H1 (cell line): ENCODE results near the gene GPRASP3. TPM values are rescaled to one million over a fixed set of nuclear protein-coding genes. Genes with fewer than 3 reads are reported as not detected.

Source experiments
- polyA plus RNA-seq, 7 experiments: library from polyadenylated mRNA; depleted of rRNA in 3 of 7; stranded (reverse) in 5 of 7; unstranded in 2 of 7; fragments of >200 nt in 5 of 7; fragments of 200-250 nt in 2 of 7; gene quantifications; 1 replicate in 5 of 7; 2 replicates in 1 of 7; 4 replicates in 1 of 7; pipeline versions ENCODE4 v1.2.1 to v1.2.3, GENCODE V29; 2011 to 2013; ENCODE audit warnings: missing spikeins in 2 of 7, mixed read lengths in 2 of 7
- small RNA-seq: library from polyadenylated mRNA; stranded (forward); fragments of <200 nt; extraction: miRNeasy Mini kit (QIAGEN cat#:217004); gene quantifications from one replicate; pipeline ENCODE3, GENCODE V24; 2013; ENCODE audit not compliant: insufficient read depth
- total RNA-seq: library from RNA; stranded (reverse); fragmentation: NEBNext Ultra II Directional; extraction: Animal tissue kit (Norgen Biotek cat#: 25700); gene quantifications from 2 replicates; pipeline ENCODE4 v1.2.1, GENCODE V29; 2021

GPRASP3 gene
- total and polyA plus RNA-seq, 2 of the 8 experiments (the other 6 are each of a cell fraction or from before 2014, with no cell fraction given): 7.0 to 19.8 TPM

Small RNAs within 50 kb of the gene (small RNA-seq; reads per million reads assigned to genes)
- gene RNU6-589P: not detected

Other genes starting within 250 kb of the GPRASP3 start
- gene TCP11X2, start 248.9 kb upstream of the GPRASP3 start, total RNA-seq: 0.25 and 0.32 TPM in 2 replicates
- gene TCP11X2, start 248.9 kb upstream of the GPRASP3 start, polyA plus RNA-seq (2011; rRNA removed): 0.08 TPM in 1 of 2 replicates, not detected in the other
- gene TMSB15A, start 204.0 kb upstream of the GPRASP3 start, total RNA-seq: 84.1 and 87.6 TPM in 2 replicates
- gene TMSB15A, start 204.0 kb upstream of the GPRASP3 start, polyA plus RNA-seq (2011; rRNA removed): 80.4 and 189 TPM in 2 replicates
- 9.2 and 10.9 TPM in 2 replicates for gene ARMCX5, start 121.2 kb upstream of the GPRASP3 start, total RNA-seq
- 7.2 and 8.6 TPM in 2 replicates for gene ARMCX5, start 121.2 kb upstream of the GPRASP3 start, polyA plus RNA-seq (2011; rRNA removed)
- gene GPRASP1, start 69.3 kb upstream of the GPRASP3 start, total RNA-seq: 1.6 and 2.0 TPM in 2 replicates
- 0.47 and 0.65 TPM in 2 replicates for gene GPRASP1, start 69.3 kb upstream of the GPRASP3 start, polyA plus RNA-seq (2011; rRNA removed)
- 15.7 and 19.1 TPM in 2 replicates for gene GPRASP2, start 8.3 kb upstream of the GPRASP3 start, total RNA-seq
- 8.0 and 8.2 TPM in 2 replicates for gene GPRASP2, start 8.3 kb upstream of the GPRASP3 start, polyA plus RNA-seq (2011; rRNA removed)
- gene RAB40AL, start 216.5 kb downstream of the GPRASP3 start, total RNA-seq: 0.30 TPM in 1 of 2 replicates, not detected in the other
- gene RAB40AL, start 216.5 kb downstream of the GPRASP3 start, polyA plus RNA-seq (2011; rRNA removed): 0.27 and 0.55 TPM in 2 replicates